ENCODE data around the gene SPACA9.

Gene SPACA9

GRCh38 chr9:132840980-132841379 lies 37.7 kb upstream of the SPACA9 start:
- no peak for TF ChIP-seq CTCF (IDR thresholded peaks at IDR 0.05; ENCODE audit: low read depth, low read length)

DNA sequence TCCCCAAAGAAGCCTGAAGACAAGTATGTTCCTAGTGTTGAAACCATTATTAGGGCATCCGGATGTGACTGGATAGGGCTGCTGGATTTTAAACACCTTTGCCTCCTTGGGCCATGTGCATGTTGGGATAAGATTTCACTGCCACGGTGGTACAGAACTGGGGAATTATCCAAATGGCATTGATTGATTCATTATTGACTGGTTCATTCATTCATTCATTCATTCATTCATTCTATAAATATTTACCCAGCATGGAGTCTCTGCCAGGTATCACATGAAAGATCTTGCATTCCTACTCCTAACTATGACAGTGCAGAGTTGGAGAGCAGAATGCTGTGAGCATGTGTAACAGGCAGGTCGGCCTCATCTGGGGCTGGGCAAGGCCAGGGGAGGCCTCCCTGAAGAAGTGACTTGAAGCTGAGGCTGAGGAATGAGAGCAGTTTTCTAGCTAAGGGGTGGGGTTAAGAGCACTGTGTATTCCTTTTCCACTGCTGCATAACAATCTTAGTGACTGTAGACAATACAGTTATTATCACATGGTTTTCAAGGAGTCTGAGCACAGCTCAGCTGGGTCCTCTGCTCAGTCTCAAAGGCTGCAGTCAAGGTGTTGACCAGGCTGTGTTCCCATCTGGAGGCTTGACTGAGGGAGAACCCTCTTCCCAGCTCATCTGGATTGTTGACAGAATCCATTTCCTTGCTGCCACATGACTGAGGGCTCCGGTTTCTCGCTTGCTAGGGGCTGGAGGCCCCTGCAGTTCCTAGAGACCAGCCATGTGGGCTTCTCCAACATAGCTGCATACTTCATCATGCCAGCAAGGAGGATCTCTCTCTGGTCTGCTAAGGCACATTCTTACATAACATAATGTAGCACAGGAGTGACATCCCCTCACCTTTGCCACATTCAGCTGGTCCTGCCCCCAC lies 36.3 kb upstream of the SPACA9 start:
- no peak for TF ChIP-seq CTCF (IDR thresholded peaks at IDR 0.05; ENCODE audit: low read depth, low read length)
- no peak overlapping the region for H3K4me3 ChIP-seq (ENCODE audit: low read depth, low read length)

More at GRCh38 chr9:132840980-132841379, 37.7 kb upstream of the SPACA9 start:
- H3K4me3 ChIP-seq (ENCODE audit: low read depth, low read length) = no peak overlapping the region

GRCh38 chr9:132846109-132846917 lies 32.4 kb upstream of the SPACA9 start:
- no peak overlapping the region for H3K4me3 ChIP-seq (ENCODE audit: low read depth, low read length)
- TF ChIP-seq CTCF (IDR thresholded peaks at IDR 0.05; ENCODE audit: low read depth, low read length) = no peak

GRCh38 chr9:132846918-132847515 lies 31.7 kb upstream of the SPACA9 start:
- TF ChIP-seq CTCF (IDR thresholded peaks at IDR 0.05; ENCODE audit: low read depth, low read length) = no peak
- no peak overlapping the region for H3K4me3 ChIP-seq (ENCODE audit: low read depth, low read length)

- TF ChIP-seq CTCF (IDR thresholded peaks at IDR 0.05; ENCODE audit: low read depth, low read length) = no peak
- no peak overlapping the region for H3K4me3 ChIP-seq (ENCODE audit: low read depth, low read length)
These were observed 29.5 kb upstream of the SPACA9 start for GRCh38 chr9:132849185-132849706.

DNA sequence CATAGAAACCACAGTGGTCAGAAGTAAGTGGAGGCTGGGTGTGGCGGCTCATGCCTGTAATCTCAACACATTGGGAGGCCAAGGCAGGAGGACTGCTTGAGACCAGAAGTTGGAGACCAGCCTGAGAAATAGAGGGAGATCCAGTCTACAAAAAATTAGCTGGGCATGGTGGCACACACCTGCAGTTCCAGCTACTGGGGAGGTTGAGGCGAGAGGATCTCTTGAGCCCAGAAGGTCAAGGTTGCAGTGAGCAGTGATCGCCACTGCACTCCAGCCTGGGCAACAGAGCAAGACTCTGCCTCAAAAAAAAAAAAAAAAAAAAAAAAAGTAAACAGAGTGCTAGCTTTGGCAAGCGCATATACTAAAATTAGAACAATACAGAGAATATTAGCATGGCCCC lies 25.2 kb upstream of the SPACA9 start:
- no peak for TF ChIP-seq CTCF (IDR thresholded peaks at IDR 0.05; ENCODE audit: low read depth, low read length)
- H3K4me3 ChIP-seq (ENCODE audit: low read depth, low read length) = no peak overlapping the region

All from WI38 (cell line).